ENCODE results near the gene TOMM34. TPM values are rescaled to one million over a fixed set of nuclear protein-coding genes. Genes with fewer than 3 reads are reported as not detected.

TOMM34 gene
- polyA plus RNA-seq, 1 donor from 2014 or later, result 10.0 TPM

DNA sequence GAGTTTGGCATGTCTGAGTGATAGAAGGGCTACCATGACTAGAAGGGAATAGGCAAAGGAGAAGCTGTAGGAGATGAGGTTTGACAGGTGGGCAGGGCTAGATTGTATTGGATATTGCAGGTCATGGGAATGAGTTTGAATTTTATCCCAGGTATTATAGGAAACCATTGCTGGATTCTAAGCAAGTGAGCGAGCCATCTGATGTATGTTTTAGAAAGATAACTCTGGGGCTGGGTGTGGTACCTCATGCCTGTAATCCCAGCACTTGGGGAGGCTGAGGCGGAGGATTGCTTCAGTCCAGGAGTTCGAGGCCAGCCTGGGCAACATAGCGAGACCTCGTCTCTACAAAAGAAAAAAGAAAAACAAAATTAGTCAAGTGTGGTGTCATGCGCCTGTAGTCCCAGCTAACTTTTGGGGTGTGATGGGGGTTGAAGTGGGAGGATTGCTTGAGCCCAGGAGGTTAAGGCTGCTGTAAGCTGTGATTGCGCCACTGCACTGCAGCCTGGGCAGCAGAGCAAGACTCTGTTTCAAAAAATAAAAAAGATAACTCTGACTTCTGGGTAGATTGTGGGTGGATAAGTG, 23.0 kb upstream of the TOMM34 start:
- Histone ChIP-seq H3K4me2 (ENCODE audit: low read length) (no peak overlapping the region), H3K36me3 (ENCODE audit: insufficient read depth, low read length) (peaks cover 4% of the 10 kb centered on the region)
- TF ChIP-seq EZH2 (IDR thresholded peaks at IDR 0.05; ENCODE audit: borderline replicate concordance, insufficient read depth, low read length, poor library complexity, severe bottlenecking) (no peak), CTCF (IDR thresholded peaks at IDR 0.05; ENCODE audit: poor library complexity, severe bottlenecking) (no peak), EP300 (conservative IDR thresholded peaks at IDR 0.05; ENCODE audit: poor library complexity, severe bottlenecking) (no peak), POLR2AphosphoS5 (IDR thresholded peaks at IDR 0.05) (no peak), TAF1 (IDR thresholded peaks at IDR 0.05; ENCODE audit: low read depth) (no peak), REST (IDR thresholded peaks at IDR 0.05; ENCODE audit: borderline replicate concordance) (no peak), MXI1 (conservative IDR thresholded peaks at IDR 0.05; ENCODE audit: poor library complexity, severe bottlenecking) (no peak), SMC3 (conservative IDR thresholded peaks at IDR 0.05; ENCODE audit: poor library complexity) (no peak)

GRCh38 chr20:44981736-44982406, 21.7 kb upstream of the TOMM34 start:
- no peak overlapping the region for H3K27ac ChIP-seq (ENCODE audit: low read length)
- TF ChIP-seq MXI1 (conservative IDR thresholded peaks at IDR 0.05; ENCODE audit: poor library complexity, severe bottlenecking) (no peak), EZH2 (IDR thresholded peaks at IDR 0.05; ENCODE audit: borderline replicate concordance, insufficient read depth, low read length, poor library complexity, severe bottlenecking) (no peak), TAF1 (IDR thresholded peaks at IDR 0.05; ENCODE audit: low read depth) (no peak), REST (IDR thresholded peaks at IDR 0.05; ENCODE audit: borderline replicate concordance) (no peak), POLR2AphosphoS5 (IDR thresholded peaks at IDR 0.05) (no peak), RAD21 (conservative IDR thresholded peaks at IDR 0.05) (no peak), CTCF (IDR thresholded peaks at IDR 0.05; ENCODE audit: poor library complexity, severe bottlenecking) (no peak), SMC3 (conservative IDR thresholded peaks at IDR 0.05; ENCODE audit: poor library complexity) (no peak), EP300 (conservative IDR thresholded peaks at IDR 0.05; ENCODE audit: poor library complexity, severe bottlenecking) (no peak)
- no peaks in the 10 kb centered on the region for H4K20me1 ChIP-seq (ENCODE audit: insufficient read depth)
- no peak overlapping the region for H3K9ac ChIP-seq (ENCODE audit: low read length)
- no peaks in the 10 kb centered on the region for H3K9me2 ChIP-seq (ENCODE audit: insufficient read depth, low read length)
- no peak overlapping the region for H3K4me2 ChIP-seq (ENCODE audit: low read length)
- H3K79me2 ChIP-seq (replicated peaks; ENCODE audit: insufficient read depth, low read length), result no peaks in the 10 kb centered on the region
- H3F3A ChIP-seq (ENCODE audit: insufficient read depth, low read length, poor library complexity, severe bottlenecking), result no peaks in the 10 kb centered on the region
- no peaks in the 10 kb centered on the region for H3K9me3 ChIP-seq (ENCODE audit: low read length)
- H3K27me3 ChIP-seq (ENCODE audit: insufficient read depth, low read depth, low read length), result no peaks in the 10 kb centered on the region
- peaks cover 4% of the 10 kb centered on the region for H3K36me3 ChIP-seq (ENCODE audit: insufficient read depth, low read length)
- no peak overlapping the region for H3K4me3 ChIP-seq (ENCODE audit: low read length)
- no peak overlapping the region for H2AFZ ChIP-seq (ENCODE audit: low read depth, low read length)

More for the DNA sequence above, 23.0 kb upstream of the TOMM34 start:
- Histone ChIP-seq H3F3A (ENCODE audit: insufficient read depth, low read length, poor library complexity, severe bottlenecking) (no peaks in the 10 kb centered on the region), H3K4me3 (ENCODE audit: low read length) (no peak overlapping the region), H3K9ac (ENCODE audit: low read length) (no peak overlapping the region), H3K9me2 (ENCODE audit: insufficient read depth, low read length) (no peaks in the 10 kb centered on the region), H2AFZ (ENCODE audit: low read depth, low read length) (no peak overlapping the region), H3K27me3 (ENCODE audit: insufficient read depth, low read depth, low read length) (no peaks in the 10 kb centered on the region), H3K9me3 (ENCODE audit: low read length) (no peaks in the 10 kb centered on the region), H4K20me1 (ENCODE audit: insufficient read depth) (no peaks in the 10 kb centered on the region), H3K27ac (ENCODE audit: low read length) (no peak overlapping the region), H3K79me2 (replicated peaks; ENCODE audit: insufficient read depth, low read length) (no peaks in the 10 kb centered on the region)
